Measurements from ENCODE around the gene SNCB. TPM values are rescaled to one million over a fixed set of nuclear protein-coding genes. Genes with fewer than 3 reads are reported as not detected.

The SNCB gene
- 0.33 and 1.6 TPM in 2 replicates for total RNA-seq

GRCh38 chr5:176629853-176630680 is at the start of gene SNCB, which contains the start of gene EIF4E1B:
Gene SNCB (minus strand): TSS chr5:176630534. CDS start chr5:176629654, 880 bp downstream.
Gene EIF4E1B (plus strand): TSS chr5:176630675. CDS start chr5:176642788, 12,113 bp downstream.

GRCh38 chr5:176647030-176647842 is 16.9 kb upstream of the SNCB start, which contains the start of gene TSPAN17:
Gene TSPAN17 (plus strand): TSS chr5:176647484. CDS start chr5:176647616, 132 bp downstream.

GRCh38 chr5:176609724-176610434 is 20.5 kb downstream of the SNCB start, which contains the start of gene GPRIN1:
Gene GPRIN1 (minus strand): TSS chr5:176610156. CDS start chr5:176599834, 10,322 bp downstream.

Other genes starting within 250 kb of the SNCB start
- gene NOP16, start 241.9 kb downstream of the SNCB start, total RNA-seq, result 4.5 and 7.6 TPM in 2 replicates
- 22.8 and 52.8 TPM in 2 replicates for gene HIGD2A, start 241.8 kb downstream of the SNCB start, total RNA-seq
- 82.2 and 93.6 TPM in 2 replicates for gene CLTB, start 214.0 kb downstream of the SNCB start, total RNA-seq
- 45.5 and 46.4 TPM in 2 replicates for gene FAF2, start 182.1 kb downstream of the SNCB start, total RNA-seq
- gene RNF44, start 93.1 kb downstream of the SNCB start, total RNA-seq, result 3.2 and 6.5 TPM in 2 replicates
- gene CDHR2, start 81.2 kb downstream of the SNCB start, total RNA-seq, result under 0.01 TPM in 2 replicates
- gene GPRIN1, start 20.4 kb downstream of the SNCB start, total RNA-seq, result 6.3 and 7.4 TPM in 2 replicates
- not detected in 2 replicates for gene EIF4E1B, start 141 bp upstream of the SNCB start, total RNA-seq
- gene TSPAN17, start 16.9 kb upstream of the SNCB start, total RNA-seq, result 33.7 and 45.7 TPM in 2 replicates
- not detected in 2 replicates for gene UNC5A, start 180.0 kb upstream of the SNCB start, total RNA-seq